Endodermal cell (in vitro differentiated cells): ENCODE data around the gene EFNA5. TPM values are rescaled to one million over a fixed set of nuclear protein-coding genes. Genes with fewer than 3 reads are reported as not detected.
A peak's percentile ranks its signal among the peaks of the same experiment; 100 is the strongest.
"Not testable (repeated sequence)": the region's sequence is repeated elsewhere in the genome, so short reads cannot be mapped to it uniquely, and the experiment has no call there.

ENCODE experiments used
- DNase-seq: peaks from one replicate; pipeline ENCODE4 v3.0.0-alpha.2; 2017
- H3K27ac ChIP-seq: 2 replicates; pipeline ENCODE4 v1.5.1; 2013; ENCODE audit warnings: mild to moderate bottlenecking, low read depth, low read length, moderate library complexity
- H3K27me3 ChIP-seq: 2 replicates; pipeline ENCODE4 v1.6.1; 2013; ENCODE audit warnings: mild to moderate bottlenecking, low read length, moderate library complexity; ENCODE audit not compliant: insufficient read depth, control insufficient read depth, poor library complexity, severe bottlenecking
- H3K36me3 ChIP-seq: 2 replicates; pipeline ENCODE4 v1.7.0; 2013; ENCODE audit warnings: mild to moderate bottlenecking, low read length, moderate library complexity; ENCODE audit not compliant: control insufficient read depth, insufficient read depth
- H3K4me1 ChIP-seq: one replicate; pipeline ENCODE4 v1.7.0; 2013; ENCODE audit warnings: low read length; ENCODE audit not compliant: control insufficient read depth, insufficient read depth
- H3K4me3 ChIP-seq: 2 replicates; pipeline ENCODE4 v1.5.1; 2013; ENCODE audit warnings: mild to moderate bottlenecking, low read length, moderate library complexity
- H3K9ac ChIP-seq: 2 replicates; pipeline ENCODE4 v1.6.1; 2013; ENCODE audit warnings: mild to moderate bottlenecking, low read length, moderate library complexity; ENCODE audit not compliant: poor library complexity, severe bottlenecking; ENCODE audit errors: extremely low read depth
- H3K9me3 ChIP-seq: 2 replicates; pipeline ENCODE4 v1.6.1; 2013; ENCODE audit warnings: mild to moderate bottlenecking, low read length, moderate library complexity; ENCODE audit not compliant: control insufficient read depth
- H3K27ac Mint-ChIP-seq: 2 replicates; pipeline ENCODE4 v1.8.0; 2020; ENCODE audit warnings: mixed read lengths
- H3K27me3 Mint-ChIP-seq: 2 replicates; pipeline ENCODE4 v1.8.0; 2021; ENCODE audit warnings: mild to moderate bottlenecking, mixed read lengths; ENCODE audit not compliant: insufficient read depth
- H3K36me3 Mint-ChIP-seq: 2 replicates; pipeline ENCODE4 v1.8.0; 2020; ENCODE audit warnings: low read depth, mixed read lengths
- H3K4me1 Mint-ChIP-seq: 2 replicates; pipeline ENCODE4 v1.8.0; 2020; ENCODE audit warnings: mixed read lengths
- H3K4me3 Mint-ChIP-seq: 2 replicates; pipeline ENCODE4 v1.8.0; 2020; ENCODE audit warnings: mild to moderate bottlenecking, moderate library complexity, mixed read lengths
- H3K9me3 Mint-ChIP-seq: 2 replicates; pipeline ENCODE4 v1.8.0; 2020; ENCODE audit warnings: mild to moderate bottlenecking, mixed read lengths
- CTCF ChIP-seq: fragments of 200-600 bp; sonication (generic); conservative IDR thresholded peaks from 2 replicates; pipeline ENCODE4 v1.5.0; 2021; ENCODE audit warnings: antibody characterized with exemption, mild to moderate bottlenecking
- WGBS, 2 experiments: methylation state at CpG; one replicate each; pipeline versions ENCODE4 v1.1.5 to v1.1.7; 2013; ENCODE audit warnings: missing lambda C conversion rate in 2 of 2, mixed read lengths in 1 of 2; ENCODE audit not compliant: insufficient coverage in 1 of 2, insufficient read length in 1 of 2; 5-methylcytosine and 5-hydroxymethylcytosine counted together
- total RNA-seq, 2 donors: library from RNA; stranded (reverse); fragmentation: NEBNext Ultra II Directional in 1 of 2; extraction: Animal tissue kit (Norgen Biotek cat#: 25700) in 1 of 2; gene quantifications; 2 replicates in 1 of 2; 3 replicates in 1 of 2; pipeline ENCODE4 v1.2.1, GENCODE V29; 2021

The EFNA5 gene
- total RNA-seq, 2 donors from 2014 or later = 53.3 to 63.1 TPM

GRCh38 chr5:107456281-107456715 is 214.4 kb downstream of the EFNA5 start:
- H3K4me1 ChIP-seq = peaks cover 19% of the 10 kb centered on the region

GRCh38 chr5:107455111-107455544 is 215.6 kb downstream of the EFNA5 start:
- H3K36me3 Mint-ChIP-seq = no peaks in the 10 kb centered on the region
- no peak for TF ChIP-seq CTCF
- H3K27ac Mint-ChIP-seq = no peak overlapping the region
- H3K27me3 Mint-ChIP-seq = no peaks in the 10 kb centered on the region
- no peak overlapping the region for H3K27ac ChIP-seq
- WGBS, 2 experiments = 53 to 64% methylated on average over 3 to 4 of the region's 4 CpGs
- no peaks in the 10 kb centered on the region for H3K36me3 ChIP-seq
- no peak overlapping the region for H3K9ac ChIP-seq
- no peaks in the 10 kb centered on the region for H3K27me3 ChIP-seq
- H3K4me3 Mint-ChIP-seq = no peak overlapping the region
- peaks cover 57% of the 10 kb centered on the region for H3K4me1 Mint-ChIP-seq
- H3K4me3 ChIP-seq = peak overlapping the region; percentile 55
- H3K9me3 ChIP-seq = peaks cover 7% of the 10 kb centered on the region
- DNase-seq = no peak
- H3K9me3 Mint-ChIP-seq = peaks cover 5% of the 10 kb centered on the region
- H3K4me1 ChIP-seq = peaks cover 26% of the 10 kb centered on the region

More at GRCh38 chr5:107456281-107456715, 214.4 kb downstream of the EFNA5 start:
- Mint-ChIP-seq H3K27ac (no peak overlapping the region), H3K27me3 (no peaks in the 10 kb centered on the region), H3K4me3 (no peak overlapping the region), H3K36me3 (no peaks in the 10 kb centered on the region), H3K9me3 (peaks cover 5% of the 10 kb centered on the region), H3K4me1 (peaks cover 51% of the 10 kb centered on the region)
- Histone ChIP-seq H3K9me3 (peaks cover 7% of the 10 kb centered on the region), H3K4me3 (no peak overlapping the region), H3K27ac (no peak overlapping the region), H3K36me3 (no peaks in the 10 kb centered on the region), H3K9ac (no peak overlapping the region), H3K27me3 (no peaks in the 10 kb centered on the region)
- no peak for TF ChIP-seq CTCF
- no peak for DNase-seq

- H3K4me1 Mint-ChIP-seq = peaks cover 40% of the 10 kb centered on the region
- DNase-seq, H3K36me3 Mint-ChIP-seq, H3K27ac ChIP-seq, H3K27me3 ChIP-seq, H3K4me3 ChIP-seq, H3K36me3 ChIP-seq, H3K9me3 ChIP-seq, H3K27me3 Mint-ChIP-seq, H3K4me3 Mint-ChIP-seq, H3K9ac ChIP-seq, H3K9me3 Mint-ChIP-seq, H3K27ac Mint-ChIP-seq: not testable (repeated sequence)
- H3K4me1 ChIP-seq = peaks cover 16% of the 10 kb centered on the region
- WGBS, 2 experiments = 93 to 100% methylated on average over 3 to 4 of the region's 4 CpGs
These were observed 218.9 kb downstream of the EFNA5 start for GRCh38 chr5:107451827-107452226.

- Histone ChIP-seq H3K9me3 (peaks cover 7% of the 10 kb centered on the region), H3K36me3 (peaks cover under 1% of the 10 kb centered on the region), H3K4me3 (no peak overlapping the region), H3K27me3 (no peaks in the 10 kb centered on the region), H3K27ac (no peak overlapping the region), H3K4me1 (peaks cover 16% of the 10 kb centered on the region), H3K9ac (no peak overlapping the region)
- Mint-ChIP-seq H3K9me3 (peaks cover 5% of the 10 kb centered on the region), H3K27ac (no peak overlapping the region), H3K27me3 (no peaks in the 10 kb centered on the region), H3K4me3 (no peak overlapping the region), H3K4me1 (peaks cover 32% of the 10 kb centered on the region), H3K36me3 (peaks cover 2% of the 10 kb centered on the region)
- no peak for TF ChIP-seq CTCF
- WGBS, 2 experiments = 90 to 98% methylated on average over 1 to 2 of the region's 3 CpGs
- no peak for DNase-seq
These were observed 219.7 kb downstream of the EFNA5 start for GRCh38 chr5:107451028-107451427.
